HEK293T (cell line): Measurements from ENCODE around the gene RBBP8NL.

Source experiments
- CTCF ChIA-PET: fragments of 350-600 bp; formaldehyde crosslinking; extraction: SDS; loops from one replicate; lab custom pipeline; 2021; ENCODE audit warnings: antibody characterized with exemption, inconsistent platforms; lab: Yijun Ruan, JAX
- POLR2A ChIA-PET: fragments of 350-600 bp; formaldehyde crosslinking; extraction: SDS; loops from one replicate; lab custom pipeline; 2020; ENCODE audit warnings: antibody characterized with exemption, inconsistent platforms; lab: Yijun Ruan, JAX
- DNase-seq: peaks from one replicate; pipeline ENCODE4 v3.0.0; 2012; ENCODE audit warnings: mixed read lengths; ENCODE audit errors: extremely low spot score
- ARNT ChIP-seq: fragments of 450-650 bp; IDR thresholded peaks from 2 replicates; pipeline ENCODE4 v1.6.1; 2017; ENCODE audit warnings: mild to moderate bottlenecking
- BHLHE40 ChIP-seq: fragments of 450-650 bp; IDR thresholded peaks from 2 replicates; pipeline ENCODE4 v1.6.1; 2016; ENCODE audit warnings: mild to moderate bottlenecking, moderate library complexity, borderline replicate concordance
- CTBP1 ChIP-seq: fragments of 450-650 bp; IDR thresholded peaks from 2 replicates; pipeline ENCODE4 v1.6.1; 2016; ENCODE audit warnings: borderline replicate concordance
- ELF4 ChIP-seq: fragments of 450-650 bp; IDR thresholded peaks from 2 replicates; pipeline ENCODE4 v1.6.1; 2017; ENCODE audit warnings: antibody characterized with exemption
- FOXA1 ChIP-seq: fragments of 450-650 bp; IDR thresholded peaks from 2 replicates; pipeline ENCODE4 v1.6.1; 2016; ENCODE audit warnings: mild to moderate bottlenecking
- FOXK2 ChIP-seq: fragments of 450-650 bp; IDR thresholded peaks from 2 replicates; pipeline ENCODE4 v1.6.1; 2016; ENCODE audit warnings: mild to moderate bottlenecking
- FOXM1 ChIP-seq: fragments of 450-650 bp; IDR thresholded peaks from 2 replicates; pipeline ENCODE4 v1.6.1; 2017; ENCODE audit warnings: mild to moderate bottlenecking, borderline replicate concordance
- HDGF ChIP-seq: fragments of 450-650 bp; IDR thresholded peaks from 2 replicates; pipeline ENCODE4 v1.6.1; 2017; ENCODE audit warnings: antibody characterized with exemption, borderline replicate concordance
- L3MBTL2 ChIP-seq: fragments of 450-650 bp; conservative IDR thresholded peaks from 2 replicates; pipeline ENCODE4 v1.6.1; 2016; ENCODE audit warnings: mild to moderate bottlenecking
- LEF1 ChIP-seq: fragments of 450-650 bp; IDR thresholded peaks from 2 replicates; pipeline ENCODE4 v1.6.1; 2017; ENCODE audit warnings: mild to moderate bottlenecking, borderline replicate concordance
- NFRKB ChIP-seq: fragments of 450-650 bp; IDR thresholded peaks from 2 replicates; pipeline ENCODE4 v1.6.1; 2016; ENCODE audit warnings: mild to moderate bottlenecking, moderate library complexity
- SP1 ChIP-seq: fragments of 450-650 bp; IDR thresholded peaks from 2 replicates; pipeline ENCODE4 v1.6.1; 2017
- SUZ12 ChIP-seq: fragments of 450-650 bp; IDR thresholded peaks from 2 replicates; pipeline ENCODE4 v1.6.1; 2016; ENCODE audit warnings: mild to moderate bottlenecking
- TARDBP ChIP-seq: fragments of 450-650 bp; IDR thresholded peaks from 2 replicates; pipeline ENCODE4 v1.6.1; 2016
- ZNF384 ChIP-seq: fragments of 450-650 bp; IDR thresholded peaks from 2 replicates; pipeline ENCODE4 v1.6.1; 2016
- TF ChIP-seq, protein P1 (sequence below): fragments of 450-650 bp; IDR thresholded peaks from 2 replicates; pipeline ENCODE4 v1.6.1; 2016

The RBBP8NL gene

DNA sequence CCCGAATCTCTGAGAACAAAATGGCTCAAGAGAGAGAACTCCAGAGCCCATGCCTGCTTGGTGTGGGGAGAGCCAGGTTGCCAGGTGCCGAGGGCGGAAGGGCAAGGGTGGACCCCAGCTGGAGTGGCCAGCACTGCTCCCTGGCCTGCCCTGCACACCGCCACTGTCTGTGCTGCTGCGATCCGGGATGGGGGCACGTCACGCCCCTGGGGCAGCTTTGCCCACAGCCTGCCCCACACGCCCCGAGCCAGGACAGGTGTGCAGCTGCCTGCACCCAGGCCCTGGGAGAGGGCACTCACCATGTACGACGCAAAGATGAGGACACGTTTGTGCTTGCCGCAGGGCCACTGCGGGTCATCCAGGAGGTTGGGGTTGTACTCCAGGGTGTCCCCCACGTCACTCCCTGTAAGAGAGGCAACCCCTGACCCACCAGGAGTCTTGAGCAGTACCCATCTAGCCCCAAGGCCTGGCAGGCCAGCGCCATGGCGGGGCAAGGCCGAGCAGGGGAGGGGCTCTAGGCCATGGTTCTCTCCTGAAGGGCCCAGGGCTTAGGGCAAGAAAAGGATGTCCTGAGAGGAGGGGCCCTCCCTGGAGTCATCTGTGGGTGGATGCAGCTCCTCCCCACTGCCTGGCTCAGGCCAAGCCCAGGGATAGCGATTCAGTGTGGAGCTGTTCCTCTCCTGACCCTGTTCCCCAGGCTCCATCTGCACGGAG, 34.6 kb downstream of the RBBP8NL start:
- no peak for DNase-seq
- TF ChIP-seq SUZ12 (no peak), ARNT (no peak), BHLHE40 (no peak), FOXK2 (no peak), FOXM1 (no peak), ZNF384 (no peak), CTBP1 (no peak)
- TF ChIP-seq, protein P1, sequence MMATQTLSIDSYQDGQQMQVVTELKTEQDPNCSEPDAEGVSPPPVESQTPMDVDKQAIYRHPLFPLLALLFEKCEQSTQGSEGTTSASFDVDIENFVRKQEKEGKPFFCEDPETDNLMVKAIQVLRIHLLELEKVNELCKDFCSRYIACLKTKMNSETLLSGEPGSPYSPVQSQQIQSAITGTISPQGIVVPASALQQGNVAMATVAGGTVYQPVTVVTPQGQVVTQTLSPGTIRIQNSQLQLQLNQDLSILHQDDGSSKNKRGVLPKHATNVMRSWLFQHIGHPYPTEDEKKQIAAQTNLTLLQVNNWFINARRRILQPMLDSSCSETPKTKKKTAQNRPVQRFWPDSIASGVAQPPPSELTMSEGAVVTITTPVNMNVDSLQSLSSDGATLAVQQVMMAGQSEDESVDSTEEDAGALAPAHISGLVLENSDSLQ, result no peak
- ChIA-PET CTCF (no interaction called here), POLR2A (interaction anchor here (0.9 kb wide), 1 partner anchor 12 kb away, joined by 3 read pairs; no protein-coding TSS in a partner anchor)

GRCh38 chr20:62392077-62392418, 35.3 kb downstream of the RBBP8NL start:
- ChIA-PET CTCF (no interaction called here), POLR2A (interaction anchor here (0.9 kb wide), 1 partner anchor 11 kb away, joined by 3 read pairs; no protein-coding TSS in a partner anchor)
- DNase-seq, result no peak
- no peak for TF ChIP-seq ELF4

DNA sequence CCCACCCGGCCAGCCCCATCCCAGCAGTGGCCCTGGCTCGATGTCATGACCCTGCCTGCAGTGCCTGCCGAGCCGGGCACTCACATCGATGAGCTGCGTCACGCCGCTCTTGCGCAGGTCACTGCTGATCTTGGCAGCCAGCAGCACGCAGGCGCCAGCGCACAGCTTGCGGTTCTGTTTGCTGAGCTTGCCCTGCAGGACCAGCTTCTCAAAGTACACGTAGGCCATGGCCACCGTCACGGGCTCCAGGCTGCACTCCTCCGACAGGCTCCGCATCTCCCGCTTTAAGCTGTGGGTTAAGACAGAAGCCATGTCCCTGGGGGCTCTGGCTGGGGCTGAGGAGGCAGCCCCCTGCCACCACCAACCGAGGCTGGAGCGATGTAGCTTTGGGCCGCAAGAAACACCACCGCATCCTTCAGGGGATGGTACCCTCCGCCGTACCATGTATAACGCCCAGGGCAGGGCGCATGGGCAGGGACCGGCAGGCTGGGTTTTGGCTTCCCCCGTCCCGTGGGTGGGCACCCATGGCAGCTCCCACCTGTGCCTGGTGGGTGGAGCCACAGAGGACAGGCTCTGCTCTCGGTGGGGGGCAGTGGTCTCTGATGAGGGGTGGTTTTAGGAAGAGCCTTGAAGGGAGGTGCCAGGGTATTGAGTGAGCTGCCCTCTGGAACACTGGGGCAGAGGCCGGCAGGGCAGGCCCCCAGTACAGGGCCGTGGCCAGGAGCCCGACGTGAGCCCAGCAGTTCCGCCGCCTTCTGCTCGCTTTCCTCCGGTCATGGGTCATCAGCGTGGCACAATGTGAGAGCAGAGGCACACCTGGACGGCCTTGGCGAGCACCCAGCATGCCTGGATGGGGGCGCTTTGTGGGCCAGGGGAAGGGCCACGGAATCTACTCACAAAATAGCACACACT, 35.9 kb downstream of the RBBP8NL start:
- TF ChIP-seq NFRKB, result no peak
- no peak for TF ChIP-seq FOXK2
- TF ChIP-seq LEF1, result no peak
- no peak for TF ChIP-seq BHLHE40
- TF ChIP-seq HDGF, result no peak
- TF ChIP-seq ELF4, result no peak
- TF ChIP-seq ARNT, result no peak
- TF ChIP-seq SP1, result no peak
- no peak for TF ChIP-seq FOXA1
- no peak for TF ChIP-seq FOXM1
- no peak for TF ChIP-seq L3MBTL2
- no peak for TF ChIP-seq TARDBP
- no peak for TF ChIP-seq ZNF384
- no peak for TF ChIP-seq CTBP1
- no peak for TF ChIP-seq SUZ12
- TF ChIP-seq, protein P1, result no peak
- CTCF ChIA-PET, result no interaction called here
- POLR2A ChIA-PET, result interaction anchor here (0.8 to 1.8 kb wide), 2 partner anchors 13 to 26 kb away, joined by 3 to 7 read pairs; no protein-coding TSS in a partner anchor
- no peak for DNase-seq

DNA sequence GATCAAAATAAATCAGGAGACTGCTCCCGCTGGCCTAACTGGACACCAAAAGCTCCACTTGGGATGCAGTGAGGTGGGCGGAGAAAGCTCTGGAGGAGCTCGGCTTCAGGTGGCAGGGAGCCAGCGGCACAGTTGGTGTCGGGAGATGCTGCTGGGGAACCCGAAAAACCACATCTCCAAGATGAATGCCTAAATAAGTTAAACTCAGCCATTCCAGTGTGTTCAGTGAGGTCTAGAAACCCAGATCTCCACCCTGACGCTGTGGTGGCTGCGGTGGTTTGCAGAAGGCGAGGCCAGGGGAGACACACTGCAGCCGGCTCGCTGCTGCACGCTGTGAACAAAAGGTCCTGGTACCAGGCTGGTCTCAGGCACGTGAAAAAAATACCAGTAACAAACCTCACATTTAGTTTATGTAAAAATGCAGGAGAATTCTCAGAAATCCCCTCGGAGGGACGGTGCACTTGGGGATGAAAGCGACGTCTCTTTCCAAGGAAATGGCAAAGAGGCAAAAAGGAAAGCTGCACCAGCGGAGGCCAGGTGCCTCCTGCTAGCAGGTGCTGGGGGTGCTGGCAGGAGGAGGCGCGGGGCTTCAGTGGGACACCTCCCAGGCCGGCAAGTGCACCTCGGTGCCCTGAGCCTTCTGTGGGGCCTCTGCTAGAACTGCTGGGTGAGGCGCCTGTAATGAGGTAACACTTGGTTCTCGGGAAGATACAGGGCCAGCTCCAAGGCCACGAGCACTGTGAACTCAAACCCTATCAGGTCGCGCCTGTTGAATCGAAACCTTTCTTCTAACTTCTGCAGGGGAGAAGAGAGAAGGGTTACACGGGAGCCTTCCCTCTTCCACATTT, 36.8 kb downstream of the RBBP8NL start:
- no peak for DNase-seq
- POLR2A ChIA-PET, result interaction anchor here (1.8 kb wide), 1 partner anchor 14 kb away, joined by 7 read pairs; no protein-coding TSS in a partner anchor
- CTCF ChIA-PET, result no interaction called here
- TF ChIP-seq FOXA1 (no peak), LEF1 (no peak), ELF4 (no peak), ARNT (no peak), TARDBP (no peak), SP1 (no peak), FOXK2 (no peak), BHLHE40 (no peak), ZNF384 (no peak), CTBP1 (no peak), SUZ12 (no peak), NFRKB (no peak)
- TF ChIP-seq, protein P1, result no peak

DNA sequence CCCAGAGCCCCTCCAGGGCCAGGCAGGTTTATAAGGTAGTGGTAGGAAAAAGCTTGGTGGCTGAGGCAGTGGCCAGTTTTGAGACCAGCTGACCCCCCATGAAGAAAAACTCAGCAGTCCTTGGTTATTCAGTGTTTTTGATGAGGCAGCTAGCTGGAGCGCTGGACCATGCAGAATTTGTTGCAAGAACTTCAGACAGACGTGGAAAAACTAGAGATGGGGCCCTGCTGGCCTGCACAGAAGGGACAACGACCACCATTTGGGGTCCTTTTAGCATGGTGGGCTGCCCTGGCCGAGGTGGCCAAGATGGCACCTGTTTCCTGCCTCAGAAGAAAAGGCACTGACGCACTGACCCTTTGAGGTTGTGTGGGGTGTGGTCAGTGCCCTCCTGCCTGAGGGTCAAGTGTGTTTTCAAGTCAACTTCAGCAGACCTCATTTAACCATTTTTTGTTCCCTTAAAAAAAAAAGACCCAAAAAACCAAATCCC, 37.7 kb downstream of the RBBP8NL start:
- no peak for DNase-seq
- ChIA-PET POLR2A (interaction anchor here (1.8 kb wide), 1 partner anchor 15 kb away, joined by 7 read pairs; no protein-coding TSS in a partner anchor), CTCF (no interaction called here)
- TF ChIP-seq L3MBTL2 (no peak), FOXM1 (no peak), SUZ12 (no peak)
